ENCODE data around the gene SDF2L1. TPM values are rescaled to one million over a fixed set of nuclear protein-coding genes. Genes with fewer than 3 reads are reported as not detected.

Gene SDF2L1
- total and polyA plus RNA-seq, 10 of the 15 experiments (the other 5 are each of a cell fraction or from before 2014, with no cell fraction given) = 3.0 to 214 (median 55.5) TPM

- in situ Hi-C loops (cut with MboI) = no loop called here
- Histone ChIP-seq H3K27me3 (replicated peaks in 1 of 2; ENCODE audit: control insufficient read depth in 2 of 2, insufficient read depth in 2 of 2, low read length in 1 of 2) (no peaks in the 10 kb centered on the region), H3K4me3 (no peak overlapping the region), H3K79me2 (ENCODE audit: control insufficient read depth, insufficient read depth, low read length) (peaks cover 60% of the 10 kb centered on the region), H3K9me3 (replicated peaks; ENCODE audit: control insufficient read depth, insufficient read depth, low read length) (no peaks in the 10 kb centered on the region), H3K4me1 (ENCODE audit: control insufficient read depth, insufficient read depth, low read length) (peaks cover 11% of the 10 kb centered on the region), H3K27ac (ENCODE audit: control insufficient read depth, insufficient read depth) (no peak overlapping the region), H2AFZ (ENCODE audit: control insufficient read depth, low read depth, low read length) (no peak overlapping the region), H3K9ac (ENCODE audit: control insufficient read depth, insufficient read depth, low read length) (no peak overlapping the region), H3K4me2 (ENCODE audit: control insufficient read depth, insufficient read depth) (no peak overlapping the region), H3K36me3 (ENCODE audit: control insufficient read depth in 2 of 2, insufficient read depth in 2 of 2, low read length in 1 of 2) (peaks cover 31 to 32% of the 10 kb centered on the region in 2 experiments), H4K20me1 (ENCODE audit: control insufficient read depth, insufficient read depth) (peaks cover 15% of the 10 kb centered on the region)
- ChIA-PET CTCF (interaction anchor here (0.7 kb wide), 1 partner anchor 36 kb away, joined by 3 read pairs; no protein-coding TSS in a partner anchor), POLR2A (no interaction called here), SMC1A (ENCODE audit: uncharacterized antibody, unreplicated experiment) (interaction anchor here (0.9 to 1.1 kb wide), 2 partner anchors 35 to 58 kb away, joined by 3 read pairs; no protein-coding TSS in a partner anchor), RAD21 (ENCODE audit: unreplicated experiment) (interaction anchor here (1.8 kb wide), 1 partner anchor 14 kb away, joined by 4 read pairs; no protein-coding TSS in a partner anchor)
- WGBS (ENCODE audit: insufficient coverage, insufficient replicate concordance, low lambda C conversion rate, missing lambda C conversion rate) = 76% methylated on average over 11 of the region's 11 CpGs
- DNase-seq (ENCODE audit: low read depth, low spot score) (no peak), ATAC-seq (no peak), FAIRE-seq (no peak)
- BruUV-seq (replicated peaks) = no TSS peak
- intact Hi-C loops (cut with micrococcal nuclease; ENCODE audit: unreplicated experiment) = no loop called here
- TF ChIP-seq EP300 (IDR thresholded peaks at IDR 0.05; ENCODE audit: borderline replicate concordance in 1 of 2, control insufficient read depth in 1 of 2, low read depth in 2 of 2, low read length in 2 of 2) = no peak
- TF ChIP-seq, protein P1, sequence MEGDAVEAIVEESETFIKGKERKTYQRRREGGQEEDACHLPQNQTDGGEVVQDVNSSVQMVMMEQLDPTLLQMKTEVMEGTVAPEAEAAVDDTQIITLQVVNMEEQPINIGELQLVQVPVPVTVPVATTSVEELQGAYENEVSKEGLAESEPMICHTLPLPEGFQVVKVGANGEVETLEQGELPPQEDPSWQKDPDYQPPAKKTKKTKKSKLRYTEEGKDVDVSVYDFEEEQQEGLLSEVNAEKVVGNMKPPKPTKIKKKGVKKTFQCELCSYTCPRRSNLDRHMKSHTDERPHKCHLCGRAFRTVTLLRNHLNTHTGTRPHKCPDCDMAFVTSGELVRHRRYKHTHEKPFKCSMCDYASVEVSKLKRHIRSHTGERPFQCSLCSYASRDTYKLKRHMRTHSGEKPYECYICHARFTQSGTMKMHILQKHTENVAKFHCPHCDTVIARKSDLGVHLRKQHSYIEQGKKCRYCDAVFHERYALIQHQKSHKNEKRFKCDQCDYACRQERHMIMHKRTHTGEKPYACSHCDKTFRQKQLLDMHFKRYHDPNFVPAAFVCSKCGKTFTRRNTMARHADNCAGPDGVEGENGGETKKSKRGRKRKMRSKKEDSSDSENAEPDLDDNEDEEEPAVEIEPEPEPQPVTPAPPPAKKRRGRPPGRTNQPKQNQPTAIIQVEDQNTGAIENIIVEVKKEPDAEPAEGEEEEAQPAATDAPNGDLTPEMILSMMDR (IDR thresholded peaks at IDR 0.05 in 2 of 3, conservative IDR thresholded peaks at IDR 0.05 in 1 of 3; ENCODE audit: control insufficient read depth in 2 of 3, extremely low read depth in 1 of 3, insufficient read depth in 1 of 3, low read depth in 3 of 3, low read length in 3 of 3) = 0 out of 6 replicates have a peak, but pooled peaks of 1 of the 3 experiments have one; percentile 7
Observed at GRCh38 chr22:21593406-21594232, 48.5 kb upstream of the SDF2L1 start.

Data from GM12878 (cell line).